GM12878 (cell line): Measurements from ENCODE around the gene ZBED5. TPM values are rescaled to one million over a fixed set of nuclear protein-coding genes. Genes with fewer than 3 reads are reported as not detected.

ENCODE experiments used
- ATAC-seq: fragments of 200-7000 bp; cut with Tn5 transposase; 3 replicates; pipeline ENCODE4 v1.9.1; 2020; ENCODE audit warnings: mild to moderate bottlenecking, moderate library complexity
- BruUV-seq: library from RNA; stranded (reverse); fragments of 400-500 nt; replicated peaks from 2 replicates; lab custom pipeline; 2021; lab: Mats Ljungman, UMichigan
- CTCF ChIA-PET: fragments of 300-600 bp; sonication (Branson Sonifier 250); formaldehyde crosslinking; extraction: SDS; loops from one replicate; lab custom pipeline; 2021; ENCODE audit warnings: inconsistent platforms; lab: Yijun Ruan, JAX
- POLR2A ChIA-PET: fragments of 350-600 bp; formaldehyde crosslinking; extraction: SDS; loops from one replicate; lab custom pipeline; 2021; ENCODE audit warnings: inconsistent platforms; lab: Charles Lee
- RAD21 ChIA-PET: fragments of 300-600 bp; sonication (Branson Sonifier 250); formaldehyde crosslinking; loops from one replicate; lab custom pipeline; 2023; ENCODE audit warnings: antibody characterized with exemption; ENCODE audit not compliant: unreplicated experiment; lab: Charles Lee
- SMC1A ChIA-PET: fragments of 300-600 bp; sonication (Branson Sonifier 250); formaldehyde crosslinking; loops from one replicate; lab custom pipeline; 2023; ENCODE audit not compliant: unreplicated experiment, uncharacterized antibody; lab: Charles Lee
- DNase-seq: peaks from one replicate; pipeline ENCODE4 v3.0.0-alpha.2; 2011; ENCODE audit warnings: low read depth, low spot score
- FAIRE-seq: peaks from 3 replicates; lab custom pipeline; 2011; peaks lifted over from hg19 to GRCh38; lab: Jason Lieb, UNC
- H2AFZ ChIP-seq: 2 replicates; pipeline ENCODE4 v1.6.0; 2011; ENCODE audit warnings: low read depth, low read length, control low read depth; ENCODE audit not compliant: control insufficient read depth
- H3K27ac ChIP-seq: 2 replicates; pipeline ENCODE4 v1.5.1; 2011; ENCODE audit warnings: control low read depth; ENCODE audit not compliant: control insufficient read depth, insufficient read depth
- H3K27me3 ChIP-seq, 2 experiments: replicated peaks in 1 of 2; 2 replicates each; pipeline versions ENCODE4 v1.6.0 to v1.6.1; 2011; ENCODE audit warnings: low read length in 1 of 2; ENCODE audit not compliant: control insufficient read depth in 2 of 2, insufficient read depth in 2 of 2
- H3K36me3 ChIP-seq, 2 experiments: 2 replicates each; pipeline ENCODE4 v1.5.1; 2011; ENCODE audit warnings: low read length in 1 of 2; ENCODE audit not compliant: control insufficient read depth in 2 of 2, insufficient read depth in 2 of 2
- H3K4me1 ChIP-seq: 2 replicates; pipeline ENCODE4 v1.6.1; 2011; ENCODE audit warnings: mild to moderate bottlenecking, low read length, moderate library complexity, mixed read lengths; ENCODE audit not compliant: control insufficient read depth, insufficient read depth
- H3K4me2 ChIP-seq: 2 replicates; pipeline ENCODE4 v1.6.0; 2011; ENCODE audit warnings: control low read depth; ENCODE audit not compliant: control insufficient read depth, insufficient read depth
- H3K4me3 ChIP-seq: fragments of 200-600 bp; sonication (generic); 2 replicates; pipeline ENCODE4 v1.5.1; 2016
- H3K79me2 ChIP-seq: 2 replicates; pipeline ENCODE4 v1.6.0; 2011; ENCODE audit warnings: low read length; ENCODE audit not compliant: control insufficient read depth, insufficient read depth
- H3K9ac ChIP-seq: 2 replicates; pipeline ENCODE4 v1.8.0; 2011; ENCODE audit warnings: low read length, control low read depth, mixed read lengths; ENCODE audit not compliant: control insufficient read depth, insufficient read depth
- H3K9me3 ChIP-seq: replicated peaks from 3 replicates; pipeline ENCODE4 v1.5.1; 2011; ENCODE audit warnings: mild to moderate bottlenecking, low read length; ENCODE audit not compliant: control insufficient read depth, insufficient read depth
- H4K20me1 ChIP-seq: 2 replicates; pipeline ENCODE4 v1.6.0; 2011; ENCODE audit not compliant: control insufficient read depth, insufficient read depth
- BCL3 ChIP-seq: IDR thresholded peaks from 2 replicates; pipeline ENCODE4 v1.6.1; 2011; ENCODE audit warnings: borderline replicate concordance, low read depth, mild to moderate bottlenecking, moderate library complexity, low read length; ENCODE audit not compliant: insufficient read depth, poor library complexity, severe bottlenecking
- BMI1 ChIP-seq: fragments of 450-650 bp; IDR thresholded peaks from 2 replicates; pipeline ENCODE4 v1.6.1; 2016; ENCODE audit warnings: mild to moderate bottlenecking, moderate library complexity, borderline replicate concordance
- BRCA1 ChIP-seq: IDR thresholded peaks from 2 replicates; pipeline ENCODE4 v1.6.1; 2011; ENCODE audit warnings: low read depth, low read length, improper control_type of control experiment
- IRF4 ChIP-seq: IDR thresholded peaks from 2 replicates; pipeline ENCODE4 v1.6.1; 2011; ENCODE audit warnings: low read depth, low read length
- KLF5 ChIP-seq: fragments of 450-650 bp; IDR thresholded peaks from 2 replicates; pipeline ENCODE4 v1.6.1; 2014; ENCODE audit warnings: mild to moderate bottlenecking; ENCODE audit not compliant: partially characterized antibody
- MEF2A ChIP-seq: IDR thresholded peaks from 2 replicates; pipeline ENCODE4 v1.6.1; 2011; ENCODE audit warnings: low read depth, mild to moderate bottlenecking, low read length, moderate library complexity; ENCODE audit not compliant: insufficient read depth
- MTA3 ChIP-seq: IDR thresholded peaks from 2 replicates; pipeline ENCODE4 v1.6.1; 2012; ENCODE audit warnings: low read length, inconsistent platforms, borderline replicate concordance
- MYC ChIP-seq: IDR thresholded peaks from 2 replicates; pipeline ENCODE4 v1.6.1; 2011; ENCODE audit warnings: mild to moderate bottlenecking, low read length, moderate library complexity, inconsistent platforms; ENCODE audit not compliant: insufficient read depth, insufficient replicate concordance, insufficient read length, severe bottlenecking
- NFIC ChIP-seq: IDR thresholded peaks from 2 replicates; pipeline ENCODE4 v1.6.1; 2012; ENCODE audit warnings: low read depth, mild to moderate bottlenecking, inconsistent platforms, low read length, moderate library complexity
- NR2C2 ChIP-seq: IDR thresholded peaks from 2 replicates; pipeline ENCODE4 v1.6.1; 2011; ENCODE audit warnings: borderline replicate concordance, low read depth; ENCODE audit not compliant: control insufficient read depth, insufficient read length
- SMAD5 ChIP-seq: IDR thresholded peaks from 2 replicates; pipeline ENCODE4 v1.6.1; 2016; ENCODE audit warnings: antibody characterized with exemption, low read depth
- SMARCA5 ChIP-seq: fragments of 450-650 bp; IDR thresholded peaks from 2 replicates; pipeline ENCODE4 v1.6.1; 2017; ENCODE audit warnings: mild to moderate bottlenecking
- ZBTB4 ChIP-seq: fragments of 450-650 bp; formaldehyde crosslinking; IDR thresholded peaks from 2 replicates; pipeline ENCODE4 v1.4.0; 2022; ENCODE audit warnings: mild to moderate bottlenecking, moderate library complexity
- ZNF592 ChIP-seq: fragments of 450-650 bp; IDR thresholded peaks from 2 replicates; pipeline ENCODE4 v1.6.1; 2017; ENCODE audit warnings: mild to moderate bottlenecking, moderate library complexity
- WGBS: methylation state at CpG from one replicate; pipeline ENCODE4 v1.1.6; 2016; ENCODE audit warnings: low lambda C conversion rate; ENCODE audit not compliant: insufficient replicate concordance, insufficient coverage; ENCODE audit errors: missing lambda C conversion rate; 5-methylcytosine and 5-hydroxymethylcytosine counted together
- in situ Hi-C: fragments of 300-500 bp; cut with MboI; formaldehyde crosslinking; loops from 9 replicates; pipeline ENCODE4 v1.14.3; 2018; ENCODE audit warnings: mixed read lengths
- intact Hi-C: fragments of 100-400 bp; cut with micrococcal nuclease; formaldehyde crosslinking; loops from one replicate; pipeline ENCODE4 v1.14.2; 2022; ENCODE audit not compliant: unreplicated experiment
- polyA plus RNA-seq, 11 experiments: library from polyadenylated mRNA; depleted of rRNA in 4 of 11; unstranded in 6 of 11; stranded (reverse) in 5 of 11; fragments of >200 nt; fragmentation: Nextera tagmentation in 4 of 11; fragmentation: Illumina TruSeq in 1 of 11; extraction: Ambion mirVana in 4 of 11; extraction: Trizol in 1 of 11; gene quantifications; 1 replicate in 1 of 11; 2 replicates in 10 of 11; pipeline versions ENCODE4 v1.2.1 to v1.2.3, GENCODE V29; 2011 to 2016; ENCODE audit warnings: inconsistent platforms in 2 of 11, missing spikeins in 2 of 11, low read depth in 1 of 11
- total RNA-seq, 4 experiments: library from RNA; depleted of rRNA in 3 of 4; stranded (reverse); fragments of >200 nt in 3 of 4; fragmentation: Illumina TruSeq in 1 of 4; extraction: Trizol in 1 of 4; gene quantifications; 2 replicates each; pipeline versions ENCODE4 v1.2.1 to v1.2.3, GENCODE V29; 2013 to 2021

ZBED5 gene
- total and polyA plus RNA-seq, 10 of the 15 experiments (the other 5 are each of a cell fraction or from before 2014, with no cell fraction given): 27.3 to 86.8 (median 37.6) TPM

GRCh38 chr11:10898003-10898762 is 40.3 kb upstream of the ZBED5 start:
- Histone ChIP-seq H3K27me3 (no peaks in the 10 kb centered on the region), H3K27ac (no peak overlapping the region), H3K4me1 (no peaks in the 10 kb centered on the region; the same call in 1 of the 2 replicates), H3K36me3 (no peaks in the 10 kb centered on the region), H3K4me2 (no peak overlapping the region), H3K9me3 (no peaks in the 10 kb centered on the region), H3K9ac (no peak overlapping the region), H2AFZ (no peak overlapping the region), H3K79me2 (no peaks in the 10 kb centered on the region), H3K4me3 (no peak overlapping the region), H4K20me1 (no peaks in the 10 kb centered on the region)
- no peak for DNase-seq
- ChIA-PET RAD21 (interaction anchor here (1.8 kb wide), 1 partner anchor 89 kb away, joined by 5 read pairs; the partner anchor contains the start of gene EIF4G2), POLR2A (interaction anchor here (2.3 kb wide), 1 partner anchor 40 kb away, joined by 11 read pairs; the partner anchor contains the start of gene ZBED5), CTCF (interaction anchor here (0.9 to 1.1 kb wide), 3 partner anchors 28 to 105 kb away, joined by 3 to 4 read pairs (median 3); no protein-coding TSS in a partner anchor), SMC1A (interaction anchor here (0.8 to 1.1 kb wide), 3 partner anchors 9 to 105 kb away, joined by 3 read pairs; no protein-coding TSS in a partner anchor)
- no peak for FAIRE-seq
- in situ Hi-C loops: no loop called here
- no TSS peak for BruUV-seq
- ATAC-seq: 0 out of 3 replicates have a peak, but pooled peaks have one; percentile 18
- WGBS: 60% methylated on average over 5 of the region's 5 CpGs
- intact Hi-C loops: no loop called here
- TF ChIP-seq MTA3: no peak
- TF ChIP-seq SMAD5: no peak
- TF ChIP-seq MYC: no peak
- TF ChIP-seq NR2C2: no peak
- no peak for TF ChIP-seq BCL3
- TF ChIP-seq SMARCA5: no peak
- TF ChIP-seq MEF2A: no peak
- no peak for TF ChIP-seq NFIC
- no peak for TF ChIP-seq KLF5
- no peak for TF ChIP-seq ZBTB4 (CRISPR knock-in tag)
- TF ChIP-seq IRF4: no peak
- TF ChIP-seq ZNF592: no peak
- no peak for TF ChIP-seq BMI1
- TF ChIP-seq BRCA1: no peak
